HS-27A (cell line): ENCODE data around the gene TUBA1A.
"Not testable (repeated sequence)": the region's sequence is repeated elsewhere in the genome, so short reads cannot be mapped to it uniquely, and the experiment has no call there.

Experiments
- DNase-seq: peaks from one replicate; pipeline ENCODE4 v3.0.0-alpha.2; 2012; ENCODE audit warnings: low read depth, missing footprints

Gene TUBA1A

DNA sequence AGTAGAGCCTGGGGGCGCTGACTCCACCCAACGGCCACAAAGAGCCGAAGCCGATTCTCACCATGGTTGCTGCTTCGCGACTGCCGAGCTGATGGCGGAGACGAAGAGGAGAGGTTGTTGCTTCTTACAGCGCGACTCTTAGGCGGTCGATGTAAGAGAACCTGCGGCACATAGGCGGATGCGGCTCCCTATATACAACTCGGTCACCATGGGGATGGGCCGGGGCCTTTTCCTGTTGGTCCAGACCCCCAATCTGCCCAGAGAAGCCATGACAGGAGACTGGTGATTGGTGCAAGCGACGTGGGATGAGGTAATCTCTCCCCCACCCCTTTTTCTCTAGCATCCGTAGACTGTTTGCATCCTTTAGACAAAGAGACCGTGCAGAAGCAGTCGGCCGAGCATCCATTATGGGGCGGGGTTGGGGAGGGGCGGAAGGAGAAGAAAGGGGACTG is at the start of gene TUBA1A:
Gene TUBA1A, minus strand, starts transcription at position 165 of the 452 bp plus-strand sequence. Its CDS starts 101 bp downstream, at position 64.
- DNase-seq: peak; percentile 85

DNA sequence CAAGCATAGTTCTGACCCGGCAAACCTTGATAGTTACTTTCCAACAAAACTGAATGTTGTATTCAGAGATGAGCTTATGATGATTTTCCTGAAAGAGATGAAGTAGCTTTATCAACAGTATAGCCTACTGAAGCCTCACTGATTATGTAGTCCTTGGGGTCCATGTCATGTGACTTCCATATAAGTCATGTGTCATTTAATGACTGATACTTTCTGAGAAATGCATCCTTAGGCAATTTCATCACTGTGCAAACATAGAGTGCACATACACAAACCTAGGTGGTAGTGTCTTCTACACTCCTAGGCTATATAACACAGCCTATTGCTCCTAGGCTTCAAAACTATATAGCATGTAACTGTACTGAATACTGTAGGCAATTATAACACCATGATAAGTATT is 47.5 kb upstream of the TUBA1A start:
- DNase-seq: no peak

DNA sequence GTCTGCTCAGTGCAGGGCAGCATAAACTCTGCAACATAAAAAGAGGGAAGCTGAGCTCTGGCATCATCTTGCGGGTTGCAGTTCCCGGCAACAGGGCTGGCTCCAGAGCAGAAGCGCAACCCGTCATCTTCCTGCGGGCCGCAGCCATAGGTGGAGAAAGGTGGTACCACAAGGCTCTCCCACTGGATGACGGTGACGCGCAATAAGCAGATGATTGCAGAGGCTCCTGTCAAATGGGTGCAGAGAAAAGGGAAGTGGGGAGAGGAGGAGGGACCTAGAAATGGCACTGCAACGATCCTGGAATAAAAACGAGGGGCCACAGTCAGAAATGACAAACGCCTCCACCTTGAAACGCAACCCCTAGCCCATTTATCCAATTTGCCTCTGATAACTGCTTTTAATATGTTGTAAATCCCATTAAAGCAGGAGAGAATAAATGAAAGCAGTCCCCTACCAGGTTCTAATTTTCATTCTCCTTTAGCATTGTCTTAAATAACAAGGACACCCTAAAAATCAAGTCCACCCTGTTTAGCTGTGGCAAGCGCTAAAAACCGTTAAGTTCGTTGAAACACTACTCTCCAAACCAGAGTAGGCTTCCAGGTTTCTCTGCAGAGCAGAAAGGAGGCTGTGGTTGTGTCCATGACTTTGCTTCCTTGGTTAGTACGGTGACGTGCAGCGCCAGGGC is 45.1 kb upstream of the TUBA1A start:
- no peak for DNase-seq

DNA sequence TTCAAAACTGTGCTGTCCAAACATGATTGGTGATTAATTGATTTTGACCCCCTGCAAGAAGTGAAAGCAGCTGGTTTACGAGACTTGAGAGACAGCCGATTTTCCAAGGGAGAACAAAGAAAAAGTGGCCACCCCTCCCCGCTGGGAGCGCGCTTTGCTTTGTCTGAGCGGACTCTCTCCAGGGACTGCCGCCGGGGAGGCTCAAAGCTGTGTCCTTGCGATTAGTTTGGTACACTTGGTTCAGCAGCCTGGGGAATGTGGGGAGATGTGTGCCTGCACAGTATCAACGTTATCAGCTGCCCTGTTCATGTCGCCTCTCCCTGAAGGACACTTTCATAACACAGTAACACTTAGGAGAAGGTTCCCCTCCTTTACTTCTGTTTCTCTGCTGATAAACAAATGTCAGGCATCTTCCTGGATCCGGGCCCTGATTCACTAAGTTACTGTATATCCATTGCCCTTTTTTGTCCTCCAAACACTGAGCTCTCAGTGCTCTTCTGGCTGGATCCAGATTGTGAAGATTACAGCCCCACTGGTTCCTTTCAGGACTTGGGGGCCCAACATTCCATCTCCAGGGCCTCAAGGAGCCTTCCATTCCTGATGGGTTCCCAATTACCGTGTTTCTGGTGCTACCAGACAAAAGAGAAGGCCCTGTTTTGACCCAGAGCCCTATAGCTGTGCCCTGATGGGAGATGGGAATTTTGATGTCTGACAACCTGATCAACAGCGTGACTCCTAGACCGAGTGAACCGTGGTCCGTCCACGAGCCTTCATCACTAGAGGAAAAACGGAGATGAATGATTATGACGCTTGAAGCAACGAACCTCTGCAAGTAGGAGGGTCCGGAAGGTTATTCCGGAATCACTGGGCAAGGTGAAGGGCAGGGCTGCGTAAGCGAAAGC is 44.3 kb upstream of the TUBA1A start:
- DNase-seq: no peak

DNA sequence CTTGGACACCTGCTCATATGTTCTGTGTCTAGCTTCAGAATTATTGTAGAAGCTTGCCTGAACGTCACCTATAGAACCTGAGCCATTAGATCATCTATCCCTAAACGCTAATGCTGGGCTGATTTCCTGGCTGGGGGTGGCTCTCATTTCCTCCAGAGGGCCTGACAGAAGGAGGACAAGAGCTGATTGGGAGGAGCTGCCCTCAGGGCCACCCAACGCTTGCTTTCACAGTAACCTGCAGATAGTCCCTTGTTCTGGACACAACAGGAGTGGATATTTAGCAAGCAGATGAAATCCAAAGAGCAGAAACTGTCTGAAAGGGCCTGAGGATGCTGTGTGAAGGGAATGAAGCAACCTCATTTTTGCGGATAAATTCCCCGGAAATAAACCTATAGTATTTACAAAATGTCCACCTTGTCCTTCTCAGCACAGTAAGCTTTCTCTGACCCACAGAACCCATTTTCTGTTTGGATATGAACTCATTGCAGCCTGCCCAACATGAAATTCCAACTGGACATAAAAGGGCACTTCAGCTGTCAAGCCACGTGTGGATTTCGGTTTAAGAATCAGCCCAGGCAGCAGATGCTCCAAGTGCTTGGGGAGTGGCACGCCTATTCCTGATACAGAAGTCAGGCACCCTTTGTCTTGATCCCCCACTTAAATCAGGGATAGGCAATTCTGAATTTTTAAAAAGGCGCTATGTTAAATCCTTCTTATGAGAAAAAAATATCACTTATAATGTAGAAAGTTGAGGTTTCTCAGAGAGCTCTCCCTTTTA is 43.2 kb upstream of the TUBA1A start:
- DNase-seq: no peak

DNA sequence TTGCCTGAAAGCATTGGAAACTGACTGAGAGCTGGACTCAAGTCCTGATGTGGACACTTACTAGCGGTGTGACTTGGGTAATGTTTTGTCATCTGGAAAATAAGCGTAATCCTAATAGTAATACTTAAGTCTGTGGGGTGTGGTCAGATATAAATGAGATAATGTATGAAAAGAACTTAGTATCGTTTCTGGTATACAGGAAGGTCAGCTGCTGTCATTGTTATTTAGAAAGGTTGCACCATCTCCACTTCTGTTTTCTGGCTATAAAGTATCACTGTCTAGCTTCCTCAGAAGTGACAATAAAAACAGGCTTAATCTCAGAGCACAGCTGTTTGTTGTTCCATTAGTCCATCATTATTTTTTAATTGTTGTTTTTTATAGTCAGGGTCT is 41.9 kb upstream of the TUBA1A start:
- no peak for DNase-seq

DNA sequence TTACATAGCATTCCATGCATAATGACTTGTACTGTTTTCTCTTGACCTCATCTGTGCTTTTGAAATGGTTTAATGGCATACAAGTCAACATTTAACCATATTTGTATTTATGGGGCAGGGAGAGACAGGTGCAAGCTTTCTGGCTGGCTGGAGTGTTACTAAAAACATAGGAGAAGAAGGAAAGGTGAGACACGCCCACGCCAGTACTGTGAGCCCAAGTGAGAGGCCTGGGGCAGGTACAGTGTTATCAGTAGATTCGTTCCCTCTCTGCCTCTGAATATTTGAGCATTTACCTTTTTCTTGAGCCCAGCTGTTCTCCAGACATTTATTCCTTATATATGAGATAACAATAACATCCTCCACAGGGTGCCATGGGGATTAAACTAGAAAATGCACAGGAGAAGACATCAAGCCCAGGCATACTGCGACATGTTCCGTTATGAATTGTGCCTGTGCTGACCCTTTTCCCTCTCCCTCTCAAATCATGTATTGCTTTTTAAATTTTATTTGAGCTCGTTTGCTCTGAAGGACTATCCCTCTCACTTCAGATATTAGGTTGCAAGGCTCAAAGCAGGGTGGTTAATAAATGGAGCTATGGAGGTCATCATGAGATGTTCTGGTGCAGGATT is 41.4 kb upstream of the TUBA1A start:
- DNase-seq: no peak

DNA sequence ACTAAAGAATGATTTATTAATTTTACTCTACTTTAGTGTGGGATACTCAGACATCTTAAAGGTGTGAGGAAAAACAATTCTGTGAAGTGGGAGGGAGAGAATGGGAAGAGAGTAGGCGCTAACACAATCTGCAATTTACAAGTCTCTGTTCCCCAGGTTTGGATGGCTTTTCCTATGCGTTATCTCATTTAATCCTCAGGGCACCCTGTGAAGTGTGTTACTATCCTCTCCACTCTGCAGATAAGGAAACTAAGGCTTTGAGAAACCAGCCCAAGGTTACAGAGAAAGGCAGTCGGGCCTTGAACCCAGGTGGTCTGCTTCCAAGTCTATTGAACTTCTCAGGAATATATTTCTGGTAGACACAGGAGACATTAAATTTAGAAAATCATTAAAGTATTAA is 39.8 kb upstream of the TUBA1A start:
- DNase-seq: no peak

DNA sequence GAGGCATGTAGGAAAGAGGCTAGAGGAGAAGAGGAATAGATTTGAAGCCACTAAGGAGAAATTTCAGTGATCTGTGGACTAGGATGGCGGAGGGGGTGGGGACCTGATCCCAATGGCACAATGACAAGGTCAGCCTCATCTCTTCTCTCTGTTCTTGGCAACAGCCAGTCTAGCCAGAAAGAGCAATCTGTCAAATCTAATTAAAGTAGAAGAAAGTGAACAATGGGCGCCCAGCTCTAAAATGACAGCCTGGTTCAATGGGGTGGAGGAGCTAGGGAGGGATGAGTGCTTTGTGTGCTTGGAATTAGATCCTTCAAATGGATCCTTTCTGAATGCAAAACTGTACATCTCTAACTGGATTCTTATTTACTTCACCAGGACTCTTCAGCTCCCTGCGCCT is 38.8 kb upstream of the TUBA1A start:
- DNase-seq: no peak

DNA sequence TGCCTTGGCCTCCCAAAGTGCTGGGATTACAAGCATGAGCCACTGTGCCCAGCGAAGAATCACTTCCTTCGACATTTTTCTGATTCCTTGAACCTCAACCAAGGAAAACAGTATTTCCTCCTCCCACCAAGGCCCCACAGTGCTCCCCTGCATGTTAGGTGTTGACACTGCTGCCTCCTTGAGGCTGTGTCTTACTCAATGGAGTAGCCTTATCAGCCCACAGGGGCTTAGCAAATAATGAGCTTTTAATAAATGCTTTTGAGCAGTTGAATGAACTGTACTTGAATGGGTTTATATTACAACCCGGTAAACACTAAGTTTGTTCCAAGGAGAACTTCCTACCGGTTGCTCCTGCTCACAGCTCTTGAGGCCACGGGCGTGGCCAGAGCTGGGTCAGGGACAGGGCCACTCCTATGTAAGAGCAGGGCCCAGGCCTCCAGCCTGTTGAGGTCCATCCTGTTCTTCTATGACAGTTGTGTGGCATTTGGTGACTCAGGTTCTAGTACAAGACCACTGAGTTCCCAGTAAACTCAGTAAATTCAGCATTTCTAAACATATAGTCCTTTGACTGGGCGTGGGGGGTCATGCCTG is 36.8 kb upstream of the TUBA1A start:
- no peak for DNase-seq

DNA sequence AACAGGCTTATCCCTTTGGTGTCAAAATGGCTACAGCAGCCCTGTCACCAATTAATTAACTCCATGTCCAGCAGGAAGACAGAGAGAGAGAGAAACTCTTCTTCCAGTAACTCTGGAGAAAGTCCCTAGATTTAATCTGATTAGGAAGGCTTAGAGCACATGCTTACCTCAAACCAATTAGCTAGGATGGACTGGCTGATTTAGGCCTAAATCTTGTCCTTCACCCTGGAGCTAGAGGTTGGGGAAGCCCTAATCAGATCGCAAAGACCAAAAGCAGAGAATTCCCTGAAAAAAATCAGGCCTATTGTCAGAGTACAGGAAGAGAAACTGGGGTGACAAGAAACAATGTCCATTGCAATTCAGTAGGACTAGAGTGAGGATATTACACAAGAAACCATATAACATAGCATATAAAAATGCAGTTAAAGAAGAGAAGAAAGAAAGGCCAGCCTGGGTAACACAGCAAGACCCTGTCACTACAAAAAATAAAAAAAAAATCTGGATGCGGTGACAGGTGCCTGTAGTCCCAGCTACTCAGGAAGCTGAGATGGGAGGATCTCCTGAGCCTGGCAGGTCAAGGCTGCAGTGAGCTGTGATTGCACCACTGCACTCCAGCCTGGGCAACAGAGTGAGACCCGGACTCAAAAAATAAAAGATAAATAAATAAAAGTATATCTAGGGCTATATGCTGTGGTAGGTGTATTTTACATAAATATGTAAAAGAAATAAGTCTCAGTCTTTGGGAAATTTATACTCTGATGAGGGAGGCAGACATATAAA is 34.9 kb upstream of the TUBA1A start:
- DNase-seq: no peak

DNA sequence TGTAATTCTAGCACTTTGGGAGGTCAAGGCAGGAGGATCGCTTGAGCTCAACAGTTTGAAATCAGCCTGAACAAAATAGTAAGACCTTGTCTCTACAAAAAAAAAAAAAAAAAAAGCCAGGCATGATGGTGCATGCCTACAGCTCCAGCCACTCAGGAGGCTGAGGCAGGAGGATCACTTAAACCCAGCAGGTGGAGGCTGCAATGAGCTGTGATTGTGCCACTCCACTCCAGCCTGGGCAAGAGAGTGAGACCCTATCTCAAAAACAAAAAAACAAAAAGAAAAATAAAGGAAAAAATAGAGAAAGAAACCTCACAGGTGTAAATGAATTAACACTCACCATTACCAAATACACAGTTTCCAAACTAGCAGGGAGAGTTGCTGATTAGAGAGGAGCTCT is 34.2 kb upstream of the TUBA1A start:
- no peak for DNase-seq

DNA sequence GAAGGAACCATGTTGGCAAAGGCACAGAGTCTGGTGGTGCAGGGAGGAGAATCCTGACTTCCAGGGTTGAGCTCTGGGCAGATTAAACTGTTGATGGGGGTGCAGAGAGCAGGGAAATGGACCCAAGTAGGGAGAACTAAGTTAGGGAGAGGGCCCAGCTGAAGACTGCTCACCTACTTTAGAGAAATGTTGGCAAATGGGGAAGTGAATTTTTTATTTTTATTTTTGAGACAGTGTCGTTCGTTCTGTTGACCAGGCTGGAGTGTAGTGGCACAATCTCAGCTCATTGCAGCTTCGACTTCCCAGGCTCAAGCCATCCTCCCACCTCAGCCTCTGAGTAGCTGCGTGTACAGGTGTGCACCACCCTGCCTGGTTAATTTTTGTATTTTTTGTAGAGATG is 32.1 kb upstream of the TUBA1A start:
- no peak for DNase-seq

DNA sequence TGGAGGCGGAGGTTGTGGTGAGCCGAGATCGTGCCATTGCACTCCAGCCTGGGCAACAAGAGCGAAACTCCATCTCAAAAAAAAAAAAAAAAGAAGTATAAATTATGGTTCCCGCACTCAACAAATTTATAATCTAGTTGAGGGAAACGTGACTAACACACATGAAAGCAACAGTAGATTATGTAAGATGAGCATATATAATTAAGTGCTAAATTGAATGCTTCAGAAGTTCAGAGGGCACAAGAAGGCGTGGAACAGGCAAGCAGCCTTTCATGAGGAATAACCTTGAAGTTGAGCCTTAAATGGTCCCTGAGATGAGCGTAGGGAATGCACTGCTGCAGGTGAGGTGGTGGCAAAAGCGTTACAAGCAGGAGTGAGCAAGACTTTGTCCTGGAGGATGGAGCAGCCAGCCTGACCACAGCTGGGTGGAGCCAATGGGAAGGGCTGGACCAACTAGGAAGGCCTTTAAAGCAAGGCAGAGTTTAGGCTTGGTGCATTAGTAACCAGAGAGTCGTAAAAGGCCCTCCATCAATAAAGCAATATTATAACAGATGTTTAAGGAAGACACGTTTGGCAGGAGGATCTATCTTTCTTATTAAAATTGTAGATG is 30.6 kb upstream of the TUBA1A start:
- DNase-seq: no peak

DNA sequence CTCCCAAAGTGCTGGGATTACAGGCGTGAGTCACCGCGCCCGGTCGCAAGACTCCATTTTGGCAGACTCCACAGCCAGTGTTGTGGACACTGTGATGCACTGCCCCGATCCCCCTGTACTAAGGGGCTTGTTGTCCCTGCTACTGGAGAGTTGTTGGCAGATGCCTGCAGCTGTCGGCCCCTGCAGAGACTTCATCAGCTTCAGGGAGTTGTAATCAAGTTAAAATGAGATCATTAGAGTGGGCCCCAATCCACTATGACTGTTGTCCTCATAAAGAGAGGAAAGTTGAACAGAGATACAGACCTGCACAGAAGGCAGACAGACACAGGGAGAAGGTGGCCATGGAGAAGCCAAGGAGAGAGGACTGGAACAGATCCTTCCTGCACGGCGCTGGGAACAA is 23.7 kb upstream of the TUBA1A start:
- no peak for DNase-seq

DNA sequence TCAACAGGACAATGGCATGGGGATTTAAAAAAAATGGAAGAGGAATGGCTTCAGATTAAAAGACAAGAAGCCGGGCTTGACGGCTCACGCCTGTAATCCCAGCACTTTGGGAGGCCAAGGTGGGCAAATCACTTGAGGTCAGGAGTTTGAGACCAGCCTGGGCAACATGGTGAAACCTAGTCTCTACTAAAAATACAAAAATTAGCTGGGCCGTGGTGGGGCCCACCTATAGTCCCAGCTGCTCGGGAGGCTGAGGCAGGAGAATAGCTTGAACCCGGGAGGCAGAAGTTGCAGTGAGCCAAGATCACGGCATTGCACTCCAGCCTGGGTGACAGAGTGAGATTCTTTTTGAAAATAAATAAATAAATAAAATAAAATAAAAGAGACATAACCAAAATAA is 21.8 kb upstream of the TUBA1A start:
- not testable (repeated sequence) for DNase-seq

DNA sequence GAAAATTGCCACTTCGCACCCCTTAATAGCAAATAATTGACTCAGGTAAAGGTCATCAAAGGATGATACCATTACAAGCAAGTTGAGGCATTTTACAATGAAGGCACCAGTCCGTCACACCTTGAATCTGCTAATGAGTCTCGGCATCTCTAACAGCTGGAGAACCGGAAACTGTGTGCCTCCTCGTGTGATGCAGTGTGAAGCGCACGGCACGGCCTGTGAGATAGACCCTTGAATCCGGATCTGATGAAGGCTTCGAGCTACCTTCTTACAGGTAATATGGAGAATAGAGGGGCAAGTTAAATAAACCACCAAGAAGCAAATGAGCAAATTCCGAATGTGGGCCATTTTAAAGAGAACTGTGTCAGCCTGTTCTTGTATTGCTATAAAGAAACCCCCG is 19.8 kb upstream of the TUBA1A start:
- no peak for DNase-seq

DNA sequence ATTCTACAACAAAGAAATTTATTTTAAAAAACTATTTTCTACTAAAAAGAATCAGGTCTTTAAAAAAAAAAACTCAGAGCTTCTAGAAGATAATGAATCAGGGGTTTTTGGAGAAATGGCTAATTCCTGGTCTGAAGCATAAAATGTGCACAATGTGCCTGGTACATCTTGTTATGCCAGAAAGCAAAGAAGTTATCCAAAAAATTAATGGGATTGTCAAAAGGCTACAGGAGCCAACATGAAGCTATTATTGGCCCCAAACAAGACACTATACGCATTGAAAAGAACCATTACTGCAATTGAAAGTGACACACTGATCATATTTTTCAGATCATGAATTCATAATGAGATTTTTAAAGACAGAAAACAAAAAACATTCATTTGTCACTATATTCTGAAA is 19.3 kb upstream of the TUBA1A start:
- DNase-seq: no peak

DNA sequence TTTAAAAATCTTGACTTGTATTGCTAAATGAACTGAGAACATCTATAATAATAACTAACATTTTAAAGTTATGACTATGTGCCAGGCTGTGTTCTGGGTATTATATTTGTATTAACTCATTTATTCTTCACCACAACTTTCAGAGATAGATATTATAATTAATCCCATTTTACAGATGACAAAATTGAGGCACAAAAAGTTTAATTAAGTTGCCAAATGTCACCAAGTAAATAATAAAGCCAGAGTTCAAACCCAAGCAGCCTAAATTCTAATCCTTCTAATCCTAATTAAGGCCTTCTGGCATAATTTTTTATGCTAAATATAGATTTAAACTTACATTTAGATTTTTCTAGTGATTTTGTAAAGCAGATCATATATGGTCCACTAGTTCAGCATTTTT is 17.5 kb upstream of the TUBA1A start:
- no peak for DNase-seq

DNA sequence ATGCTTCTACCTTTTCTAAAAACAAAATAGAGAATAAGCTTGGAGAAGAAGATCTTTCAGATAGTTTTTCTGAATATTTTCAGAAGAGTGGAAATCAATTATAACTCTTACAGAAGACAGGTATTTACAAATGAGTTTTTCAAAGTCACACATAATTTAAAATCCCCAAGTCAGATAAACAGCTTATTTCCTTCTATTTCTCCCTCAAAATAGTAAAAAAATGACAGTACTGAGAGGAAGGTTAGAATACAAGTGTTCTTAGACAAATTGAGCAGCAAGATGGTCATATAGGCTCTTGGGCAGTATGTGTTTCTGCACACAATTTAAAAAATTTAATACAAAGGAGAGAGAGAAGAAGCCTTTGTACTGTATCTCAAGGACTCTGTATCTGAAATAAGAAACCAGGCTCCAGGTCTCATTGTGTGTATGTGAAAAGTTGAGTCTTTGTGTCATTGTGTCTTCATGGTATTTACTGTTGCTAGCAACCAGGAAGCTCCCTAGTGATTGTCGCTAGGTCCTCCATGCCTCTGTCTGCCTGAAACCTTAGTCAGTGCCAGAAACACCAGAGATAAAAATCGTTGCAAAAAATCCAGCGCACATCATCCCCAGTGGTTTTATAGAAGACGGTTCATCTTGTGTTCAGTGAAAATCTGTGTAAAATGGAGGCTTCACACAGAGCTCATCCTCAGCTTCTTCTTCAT is 12.9 kb upstream of the TUBA1A start:
- no peak for DNase-seq
